Endothelial cell of umbilical vein (primary cell): ENCODE data around the gene IL12A. TPM values are rescaled to one million over a fixed set of nuclear protein-coding genes. Genes with fewer than 3 reads are reported as not detected.

Experiments
- BruUV-seq: library from RNA; stranded (reverse); fragments of 400-500 nt; replicated peaks from 2 replicates; lab custom pipeline; 2021; lab: Mats Ljungman, UMichigan
- CTCF ChIA-PET: fragments of 300-600, 350-600 bp; sonication (Branson Sonifier 250); formaldehyde crosslinking; loops from one replicate; lab custom pipeline; 2021; ENCODE audit warnings: antibody characterized with exemption, inconsistent platforms; lab: Charles Lee
- POLR2A ChIA-PET: fragments of 300-600, 350-600 bp; sonication (Branson Sonifier 250); formaldehyde crosslinking; loops from one replicate; lab custom pipeline; 2021; ENCODE audit warnings: antibody characterized with exemption, inconsistent platforms; lab: Charles Lee
- DNase-seq: peaks from one replicate; pipeline ENCODE4 v3.0.0-alpha.2; 2011; ENCODE audit warnings: low read depth, low spot score
- FAIRE-seq: peaks from 2 replicates; lab custom pipeline; 2011; peaks lifted over from hg19 to GRCh38; lab: Jason Lieb, UNC
- H2AFZ ChIP-seq: 2 replicates; pipeline ENCODE4 v1.6.0; 2012; ENCODE audit warnings: low read depth, low read length, control low read depth, inconsistent platforms
- H3K27ac ChIP-seq: 2 replicates; pipeline ENCODE4 v1.5.1; 2011; ENCODE audit warnings: low read depth, mild to moderate bottlenecking, control low read depth, low read length, moderate library complexity; ENCODE audit not compliant: insufficient read depth
- H3K27me3 ChIP-seq, 2 experiments: 2 replicates each; pipeline versions ENCODE4 v1.6.0 to v1.6.1; 2011; ENCODE audit warnings: low read length in 2 of 2, mixed read lengths in 1 of 2; ENCODE audit not compliant: control insufficient read depth in 2 of 2, insufficient read depth in 2 of 2
- H3K36me3 ChIP-seq, 2 experiments: 2 replicates in 1 of 2; 3 replicates in 1 of 2; pipeline ENCODE4 v1.5.1; 2011; ENCODE audit warnings: low read length in 2 of 2, mild to moderate bottlenecking in 1 of 2, moderate library complexity in 1 of 2; ENCODE audit not compliant: control insufficient read depth in 2 of 2, insufficient read depth in 2 of 2; ENCODE audit errors: extremely low read depth in 1 of 2
- H3K4me1 ChIP-seq: 3 replicates; pipeline ENCODE4 v1.5.1; 2011; ENCODE audit warnings: mild to moderate bottlenecking, low read length; ENCODE audit not compliant: control insufficient read depth, insufficient read depth; ENCODE audit errors: extremely low read depth
- H3K4me2 ChIP-seq: 2 replicates; pipeline ENCODE4 v1.6.1; 2011; ENCODE audit warnings: low read length, control low read depth, mixed read lengths; ENCODE audit not compliant: insufficient read depth
- H3K4me3 ChIP-seq, 3 experiments: fragments of 200-600 bp in 1 of 3; sonication (generic), shearing (Covaris generic) in 1 of 3; replicated peaks in 1 of 3; 2 replicates each; pipeline ENCODE4 v1.5.1; 2011 to 2016; ENCODE audit warnings: control low read depth in 3 of 3, low read length in 3 of 3, mild to moderate bottlenecking in 2 of 3, inconsistent platforms in 1 of 3, low read depth in 1 of 3, moderate library complexity in 1 of 3; ENCODE audit not compliant: insufficient read depth in 1 of 3
- H3K79me2 ChIP-seq: 2 replicates; pipeline ENCODE4 v1.6.0; 2012; ENCODE audit warnings: low read length, inconsistent platforms; ENCODE audit not compliant: control insufficient read depth, insufficient read depth
- H3K9ac ChIP-seq: replicated peaks from 2 replicates; pipeline ENCODE3; 2011; ENCODE audit warnings: low read length, control low read depth; ENCODE audit not compliant: insufficient read depth; ENCODE audit errors: extremely low read depth
- H3K9me1 ChIP-seq: replicated peaks from 3 replicates; pipeline ENCODE4 v1.6.0; 2011; ENCODE audit warnings: mild to moderate bottlenecking, low read length; ENCODE audit not compliant: control insufficient read depth, insufficient read depth; ENCODE audit errors: extremely low read depth
- H3K9me3 ChIP-seq: replicated peaks from 2 replicates; pipeline ENCODE4 v1.5.1; 2012; ENCODE audit warnings: low read length, inconsistent platforms; ENCODE audit not compliant: control insufficient read depth, insufficient read depth
- H4K20me1 ChIP-seq: replicated peaks from 2 replicates; pipeline ENCODE3; 2011; ENCODE audit warnings: mild to moderate bottlenecking, low read length; ENCODE audit not compliant: control insufficient read depth, insufficient read depth; ENCODE audit errors: extremely low read depth
- EZH2 ChIP-seq: IDR thresholded peaks from 2 replicates; pipeline ENCODE4 v1.6.1; 2012; ENCODE audit warnings: borderline replicate concordance, low read depth, mild to moderate bottlenecking, moderate library complexity, low read length, inconsistent platforms; ENCODE audit not compliant: severe bottlenecking
- FOS ChIP-seq: IDR thresholded peaks from 2 replicates; pipeline ENCODE4 v1.6.1; 2011; ENCODE audit warnings: mild to moderate bottlenecking, low read length, moderate library complexity, borderline replicate concordance; ENCODE audit not compliant: insufficient read depth
- GATA2 ChIP-seq: IDR thresholded peaks from 2 replicates; pipeline ENCODE4 v1.7.0; 2011; ENCODE audit warnings: low read depth, mild to moderate bottlenecking, moderate library complexity, mixed read lengths, low read length; ENCODE audit not compliant: insufficient read length, insufficient read depth
- JUN ChIP-seq: IDR thresholded peaks from 2 replicates; pipeline ENCODE4 v1.6.1; 2011; ENCODE audit warnings: borderline replicate concordance, low read depth; ENCODE audit not compliant: insufficient read length, insufficient read depth
- MYC ChIP-seq: IDR thresholded peaks from one replicate; pipeline ENCODE4 v1.6.1; 2011; ENCODE audit warnings: mild to moderate bottlenecking, low read depth, low read length
- POLR2A ChIP-seq: IDR thresholded peaks from 2 replicates; pipeline ENCODE4 v1.6.1; 2012; ENCODE audit warnings: low read depth, mild to moderate bottlenecking, control low read depth, low read length
- POLR2AphosphoS5 ChIP-seq: IDR thresholded peaks from 2 replicates; pipeline ENCODE4 v1.6.1; 2012; ENCODE audit warnings: low read depth, mild to moderate bottlenecking, control low read depth, low read length, moderate library complexity; ENCODE audit not compliant: insufficient read depth
- dilution Hi-C: fragments of 300-500 bp; cut with MboI; formaldehyde crosslinking; loops from one replicate; pipeline ENCODE4 v1.15.0; 2019; ENCODE audit warnings: low sequenced_read_pairs; ENCODE audit not compliant: extremely low pct_ligation_motif_present
- intact Hi-C: fragments of 100-400 bp; cut with micrococcal nuclease; formaldehyde crosslinking; loops from one replicate; pipeline ENCODE4 v1.10.0; 2022
- polyA plus RNA-seq, 4 experiments: library from polyadenylated mRNA; depleted of rRNA in 3 of 4; stranded (reverse) in 3 of 4; unstranded in 1 of 4; fragments of >200 nt; gene quantifications; 2 replicates each; pipeline versions ENCODE4 v1.2.1 to v1.2.3, GENCODE V29; 2011 to 2012; ENCODE audit warnings: missing spikeins in 1 of 4
- total RNA-seq: library from RNA; stranded (reverse); gene quantifications from 2 replicates; pipeline ENCODE4 v1.2.3, GENCODE V29; 2021
- TF ChIP-seq, protein P1 (sequence below): IDR thresholded peaks from 2 replicates; pipeline ENCODE4 v1.6.1; 2011; ENCODE audit not compliant: insufficient read depth, insufficient read length
- TF ChIP-seq, protein P2 (sequence below), 2 donors: IDR thresholded peaks; 1 replicate in 1 of 2; 2 replicates in 1 of 2; pipeline ENCODE4 v1.5.1; 2011; ENCODE audit warnings: low read length in 2 of 2, mild to moderate bottlenecking in 2 of 2, moderate library complexity in 2 of 2, control low read depth in 1 of 2, inconsistent platforms in 1 of 2, low read depth in 1 of 2; ENCODE audit not compliant: insufficient read depth in 1 of 2; ENCODE audit errors: extremely low read depth in 1 of 2

IL12A gene
- total and polyA plus RNA-seq, 2 donors (not counting 3 experiments of a cell fraction or from before 2014, with no cell fraction given): 1.6 to 1.7 TPM

DNA sequence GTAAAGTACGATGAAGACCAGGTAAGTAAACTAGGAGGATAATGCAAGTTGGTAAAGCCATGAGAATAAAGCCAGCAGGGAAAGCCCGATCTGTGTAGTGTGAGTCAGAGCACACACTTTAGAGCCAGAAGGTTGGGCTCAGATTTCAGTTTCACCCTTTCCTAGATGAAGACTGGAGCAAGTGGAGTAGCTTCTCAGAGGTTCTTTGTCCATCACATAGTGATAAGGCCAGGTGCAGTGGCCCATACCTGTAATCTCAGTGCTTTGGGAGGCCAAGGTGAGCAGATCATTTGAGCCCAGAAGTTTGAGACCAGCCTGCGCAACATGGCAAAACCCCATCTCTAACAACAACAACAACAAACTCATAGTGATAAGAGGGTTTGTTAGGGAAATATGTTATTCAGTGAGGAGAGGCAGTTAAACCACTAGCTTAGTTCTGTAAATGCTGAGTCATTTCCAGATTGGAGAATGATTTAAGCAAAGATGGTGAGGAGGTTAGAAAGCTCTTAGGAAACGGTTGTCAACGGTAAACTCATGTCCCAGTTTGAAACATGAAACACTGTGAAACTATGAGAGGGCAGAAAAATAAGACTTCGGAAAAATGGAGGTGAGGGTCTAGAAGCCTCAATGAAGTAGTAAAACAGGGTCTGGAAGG, 39.0 kb downstream of the IL12A start:
- Histone ChIP-seq H3K4me2 (no peak overlapping the region), H2AFZ (peak overlapping the region; percentile 79), H3K27me3 (no peaks in the 10 kb centered on the region), H3K79me2 (no peaks in the 10 kb centered on the region), H3K36me3 (no peaks in the 10 kb centered on the region), H4K20me1 (no peaks in the 10 kb centered on the region), H3K9me1 (no peaks in the 10 kb centered on the region), H3K9me3 (no peaks in the 10 kb centered on the region), H3K9ac (no peak overlapping the region), H3K4me1 (peaks cover 4% of the 10 kb centered on the region), H3K27ac (no peak overlapping the region), H3K4me3 (no peak overlapping the region)
- intact Hi-C loops: no loop called here
- dilution Hi-C loops: loop anchor here (25.0 kb wide), 1 partner anchor 185 kb away; no protein-coding TSS in a partner anchor
- FAIRE-seq (peak; percentile 69), DNase-seq (peak; percentile 19)
- no peak for TF ChIP-seq EZH2
- no TSS peak for BruUV-seq
- CTCF ChIA-PET: interaction anchor here (0.5 to 1.5 kb wide), 8 partner anchors 22 to 479 kb away, joined by 3 to 6 read pairs (median 3); partner anchors contain the start of gene IL12A
- POLR2A ChIA-PET: no interaction called here

DNA sequence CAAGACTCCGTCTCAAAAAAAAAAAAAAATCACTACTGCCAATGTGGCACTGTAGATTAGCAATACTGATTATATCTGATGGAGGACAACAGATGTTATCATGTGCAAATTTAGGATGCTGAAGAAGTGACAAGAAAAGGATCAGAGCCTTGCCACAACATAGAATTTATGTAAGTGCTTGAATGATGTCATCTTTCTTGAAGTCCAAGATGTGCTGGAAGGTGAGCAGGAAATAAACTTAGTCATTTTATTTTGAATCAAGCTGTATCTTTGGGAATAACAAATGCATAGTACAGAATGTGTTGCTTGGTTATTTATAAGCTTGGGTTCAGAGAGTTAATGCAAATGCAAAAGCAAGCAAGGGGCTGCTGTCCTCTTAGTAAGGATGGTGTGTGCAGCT, 47.1 kb downstream of the IL12A start:
- TF ChIP-seq MYC: no peak
- no peak for TF ChIP-seq JUN
- no peak for TF ChIP-seq GATA2
- TF ChIP-seq, protein P1, sequence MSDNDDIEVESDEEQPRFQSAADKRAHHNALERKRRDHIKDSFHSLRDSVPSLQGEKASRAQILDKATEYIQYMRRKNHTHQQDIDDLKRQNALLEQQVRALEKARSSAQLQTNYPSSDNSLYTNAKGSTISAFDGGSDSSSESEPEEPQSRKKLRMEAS: no peak
- TF ChIP-seq, protein P2, sequence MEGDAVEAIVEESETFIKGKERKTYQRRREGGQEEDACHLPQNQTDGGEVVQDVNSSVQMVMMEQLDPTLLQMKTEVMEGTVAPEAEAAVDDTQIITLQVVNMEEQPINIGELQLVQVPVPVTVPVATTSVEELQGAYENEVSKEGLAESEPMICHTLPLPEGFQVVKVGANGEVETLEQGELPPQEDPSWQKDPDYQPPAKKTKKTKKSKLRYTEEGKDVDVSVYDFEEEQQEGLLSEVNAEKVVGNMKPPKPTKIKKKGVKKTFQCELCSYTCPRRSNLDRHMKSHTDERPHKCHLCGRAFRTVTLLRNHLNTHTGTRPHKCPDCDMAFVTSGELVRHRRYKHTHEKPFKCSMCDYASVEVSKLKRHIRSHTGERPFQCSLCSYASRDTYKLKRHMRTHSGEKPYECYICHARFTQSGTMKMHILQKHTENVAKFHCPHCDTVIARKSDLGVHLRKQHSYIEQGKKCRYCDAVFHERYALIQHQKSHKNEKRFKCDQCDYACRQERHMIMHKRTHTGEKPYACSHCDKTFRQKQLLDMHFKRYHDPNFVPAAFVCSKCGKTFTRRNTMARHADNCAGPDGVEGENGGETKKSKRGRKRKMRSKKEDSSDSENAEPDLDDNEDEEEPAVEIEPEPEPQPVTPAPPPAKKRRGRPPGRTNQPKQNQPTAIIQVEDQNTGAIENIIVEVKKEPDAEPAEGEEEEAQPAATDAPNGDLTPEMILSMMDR (IDR thresholded peaks at IDR 0.05; ENCODE audit: extremely low read depth in 1 of 2, insufficient read depth in 1 of 2, low read depth in 1 of 2, low read length in 2 of 2): no peak
- TF ChIP-seq EZH2: no peak
- no peak for TF ChIP-seq POLR2A
- no peak for TF ChIP-seq POLR2AphosphoS5
- TF ChIP-seq FOS: no peak
- peaks cover 26 to 33% of the 10 kb centered on the region in 2 experiments for H3K27me3 ChIP-seq
- H3K4me2 ChIP-seq: no peak overlapping the region
- DNase-seq (no peak), FAIRE-seq (peak; percentile 50)
- no peaks in the 10 kb centered on the region for H3K9me1 ChIP-seq
- H3K9ac ChIP-seq: no peak overlapping the region
- no peaks in the 10 kb centered on the region for H4K20me1 ChIP-seq
- H3K36me3 ChIP-seq: no peaks in the 10 kb centered on the region
- BruUV-seq: no TSS peak
- ChIA-PET CTCF (interaction anchor here (1.3 kb wide), 1 partner anchor 98 kb away, joined by 4 read pairs; no protein-coding TSS in a partner anchor), POLR2A (no interaction called here)
- no peak overlapping the region for H2AFZ ChIP-seq
- intact Hi-C loops: no loop called here
- no peak overlapping the region for H3K4me3 ChIP-seq
- no peak overlapping the region for H3K27ac ChIP-seq
- dilution Hi-C loops: loop anchor here (25.0 kb wide), 1 partner anchor 177 kb away; no protein-coding TSS in a partner anchor
- H3K4me1 ChIP-seq: no peaks in the 10 kb centered on the region
- H3K79me2 ChIP-seq: no peaks in the 10 kb centered on the region
- H3K9me3 ChIP-seq: no peaks in the 10 kb centered on the region
